Pons (tissue), 1 donor: ENCODE results near the gene SLC7A1.
"Not testable (repeated sequence)": the region's sequence is repeated elsewhere in the genome, so short reads cannot be mapped to it uniquely, and the experiment has no call there.

ENCODE experiments used
- DNase-seq: peaks from one replicate; pipeline ENCODE4 v3.0.0-alpha.2; 2016; ENCODE audit warnings: low spot score

SLC7A1 gene

GRCh38 chr13:29595380-29596063 lies at the start of gene SLC7A1:
Gene SLC7A1, minus strand, starts transcription at chr13:29595688. Its CDS starts 59,500 bp downstream, at chr13:29536188.
- peak; percentile 77 for DNase-seq

- no peak for DNase-seq
Measured at GRCh38 chr13:29640665-29641064, 45.2 kb upstream of the SLC7A1 start.

GRCh38 chr13:29636831-29637230 lies 41.3 kb upstream of the SLC7A1 start:
- DNase-seq: not testable (repeated sequence)

GRCh38 chr13:29624997-29625396 lies 29.5 kb upstream of the SLC7A1 start:
- no peak for DNase-seq

GRCh38 chr13:29621841-29622240 lies 26.4 kb upstream of the SLC7A1 start:
- no peak for DNase-seq

GRCh38 chr13:29621051-29621800 lies 25.7 kb upstream of the SLC7A1 start:
- no peak for DNase-seq

GRCh38 chr13:29619995-29620394 lies 24.5 kb upstream of the SLC7A1 start:
- DNase-seq: no peak

- DNase-seq: no peak
Measured at GRCh38 chr13:29613101-29613500, 17.6 kb upstream of the SLC7A1 start.

- no peak for DNase-seq
Measured at GRCh38 chr13:29607465-29607864, 12.0 kb upstream of the SLC7A1 start.

GRCh38 chr13:29605860-29606526 lies 10.5 kb upstream of the SLC7A1 start:
- DNase-seq: no peak

GRCh38 chr13:29598321-29598720 lies 2.8 kb upstream of the SLC7A1 start:
- no peak for DNase-seq

GRCh38 chr13:29597706-29598105 lies 2.2 kb upstream of the SLC7A1 start:
- no peak for DNase-seq

- no peak for DNase-seq
Measured at GRCh38 chr13:29597246-29597645, 1.8 kb upstream of the SLC7A1 start.

- no peak for DNase-seq
Measured at GRCh38 chr13:29596064-29596418, 553 bp upstream of the SLC7A1 start.

- DNase-seq: no peak
Measured at GRCh38 chr13:29594710-29595379, 643 bp downstream of the SLC7A1 start.

- peak; percentile 43 for DNase-seq
Measured at GRCh38 chr13:29594303-29594709, 1.2 kb downstream of the SLC7A1 start.

- no peak for DNase-seq
Measured at GRCh38 chr13:29593605-29594297, 1.7 kb downstream of the SLC7A1 start.

- no peak for DNase-seq
Measured at GRCh38 chr13:29591310-29591709, 4.2 kb downstream of the SLC7A1 start.

- DNase-seq: no peak
Measured at GRCh38 chr13:29589967-29590366, 5.5 kb downstream of the SLC7A1 start.

- no peak for DNase-seq
Measured at GRCh38 chr13:29589234-29589633, 6.3 kb downstream of the SLC7A1 start.

GRCh38 chr13:29587645-29588044 lies 7.8 kb downstream of the SLC7A1 start:
- DNase-seq: no peak
